ENCODE results near the gene TRIM21.
"Not testable (repeated sequence)": the region's sequence is repeated elsewhere in the genome, so short reads cannot be mapped to it uniquely, and the experiment has no call there.

Gene TRIM21

DNA sequence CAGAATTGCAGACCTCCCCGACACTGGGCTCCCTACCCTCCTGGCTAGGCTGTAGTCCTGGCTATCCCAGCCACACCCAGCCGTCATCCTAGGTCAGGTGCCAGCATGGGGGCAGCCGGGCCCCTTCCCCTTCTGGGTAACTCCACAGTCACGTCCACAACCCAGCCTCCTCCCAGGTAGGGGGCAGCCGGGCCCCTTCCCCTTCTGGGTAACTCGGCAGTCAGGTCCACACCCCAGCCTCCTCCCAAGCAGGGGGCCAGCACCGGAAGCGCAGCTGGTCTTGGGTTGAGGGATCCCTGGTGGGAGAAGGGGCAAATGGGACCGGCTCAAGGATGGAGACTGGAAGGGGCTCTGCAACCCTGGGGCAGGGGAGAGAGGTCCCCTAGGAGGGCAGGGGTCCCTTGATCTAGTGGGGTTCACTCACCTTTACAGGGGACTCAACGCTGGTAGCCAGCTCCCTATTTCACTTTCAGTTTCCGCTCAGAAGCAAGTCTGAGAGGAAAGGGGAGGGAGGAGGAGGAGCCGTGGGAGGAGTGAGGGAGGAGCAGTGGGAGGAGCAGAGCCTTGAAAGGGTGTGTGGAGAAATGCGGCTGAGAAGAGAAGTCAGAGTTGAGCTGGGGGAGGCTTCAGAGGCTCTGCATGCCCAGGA lies at the start of gene TRIM21:
Gene TRIM21, minus strand, starts transcription at position 494 of the 649 bp plus-strand sequence. CDS start 3,293 bp downstream, outside the sequence.
- DNase-seq = peak; percentile 92

DNA sequence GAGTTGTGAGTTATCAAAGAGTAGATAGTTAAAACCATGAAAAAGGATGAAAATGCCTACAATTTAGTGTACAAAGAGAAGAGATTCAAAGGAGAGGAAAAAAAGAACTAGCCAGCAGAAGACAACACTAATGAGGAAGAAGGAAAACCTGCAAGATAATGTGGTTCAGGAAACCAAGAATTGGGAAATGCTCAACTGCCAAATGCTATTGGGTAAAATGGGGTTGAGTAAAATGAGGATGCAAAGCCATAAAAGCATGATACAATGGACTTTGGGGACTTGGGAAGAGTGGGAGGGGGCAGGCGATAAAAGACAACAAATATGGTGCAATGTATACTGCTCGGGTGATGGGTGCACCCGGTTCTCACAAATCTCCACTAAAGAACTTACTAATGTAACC lies 48.0 kb upstream of the TRIM21 start:
- peak; percentile 48 for DNase-seq

DNA sequence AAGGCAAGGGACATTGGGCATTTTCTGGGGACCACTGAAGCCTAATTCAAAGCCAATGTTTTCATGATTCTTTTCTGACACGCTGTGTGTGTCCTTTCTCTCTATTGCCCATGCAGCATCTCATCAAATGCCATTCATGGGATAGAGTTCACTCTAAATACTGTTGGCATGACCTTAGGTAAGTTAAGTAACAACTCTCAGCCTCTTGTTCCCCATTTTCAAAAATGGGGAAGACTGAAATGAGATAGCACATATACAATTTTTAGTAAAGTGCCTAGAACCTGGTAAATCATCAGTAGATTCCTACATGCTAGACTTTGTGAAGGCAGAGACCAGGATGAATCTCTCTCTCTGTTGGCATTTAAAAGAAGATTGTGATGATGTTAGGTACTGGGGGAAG lies 42.9 kb upstream of the TRIM21 start:
- DNase-seq = peak; percentile 18

DNA sequence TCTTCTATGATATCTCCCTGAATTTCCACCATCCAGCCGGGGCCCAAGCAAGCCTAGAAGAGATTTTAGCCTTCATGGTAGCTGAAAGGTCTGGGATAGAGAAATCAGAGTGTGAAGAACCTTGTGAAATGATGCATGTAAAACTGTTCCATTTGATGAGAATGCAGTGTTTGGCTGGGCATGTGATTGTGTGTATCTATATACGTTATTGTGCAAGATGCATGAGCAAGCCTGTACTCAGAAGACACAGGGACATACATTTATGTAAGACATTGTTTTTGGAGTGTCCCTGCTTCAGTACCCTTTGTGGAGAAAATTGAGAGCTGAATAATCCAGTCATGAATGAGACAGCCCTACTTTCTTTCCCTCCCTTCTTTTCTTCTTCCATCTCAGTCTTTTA lies 40.4 kb upstream of the TRIM21 start:
- peak; percentile 70 for DNase-seq

DNA sequence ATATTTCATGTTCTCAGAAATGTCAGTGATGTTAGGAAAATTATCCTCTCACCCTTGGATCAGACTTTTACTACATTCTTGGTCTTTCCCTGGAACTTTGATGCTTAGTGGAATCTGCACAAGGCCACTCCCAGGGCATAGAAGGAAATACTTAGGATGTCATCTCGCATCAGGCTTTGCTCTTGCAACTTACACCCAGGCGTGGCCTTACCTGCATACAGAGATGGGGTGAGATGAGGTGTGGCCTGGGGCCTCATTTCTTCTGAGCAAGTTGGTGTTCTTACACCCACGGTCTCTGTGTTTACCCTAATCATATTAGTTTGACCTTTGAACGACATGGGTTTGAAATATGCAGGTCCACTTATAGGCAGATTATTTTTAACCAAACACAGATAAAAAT lies 36.5 kb upstream of the TRIM21 start:
- DNase-seq = no peak

DNA sequence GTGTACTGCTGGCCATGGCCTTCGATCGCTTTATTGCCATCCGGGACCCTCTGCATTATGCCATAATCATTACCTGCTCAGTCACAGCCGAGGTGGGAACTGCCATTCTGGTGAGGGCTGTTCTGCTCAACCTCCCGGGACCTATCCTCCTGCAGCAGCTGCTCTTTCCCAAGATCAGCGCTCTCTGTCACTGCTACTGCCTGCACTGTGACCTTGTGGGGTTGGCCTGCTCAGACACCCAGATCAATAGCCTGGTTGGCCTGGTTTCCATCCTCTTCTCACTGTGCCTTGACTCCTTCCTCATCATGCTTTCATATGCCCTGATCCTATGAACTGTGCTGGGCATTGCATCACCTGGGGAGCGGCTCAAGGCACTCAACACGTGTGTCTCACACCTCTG lies 24.9 kb upstream of the TRIM21 start:
- no peak for DNase-seq

DNA sequence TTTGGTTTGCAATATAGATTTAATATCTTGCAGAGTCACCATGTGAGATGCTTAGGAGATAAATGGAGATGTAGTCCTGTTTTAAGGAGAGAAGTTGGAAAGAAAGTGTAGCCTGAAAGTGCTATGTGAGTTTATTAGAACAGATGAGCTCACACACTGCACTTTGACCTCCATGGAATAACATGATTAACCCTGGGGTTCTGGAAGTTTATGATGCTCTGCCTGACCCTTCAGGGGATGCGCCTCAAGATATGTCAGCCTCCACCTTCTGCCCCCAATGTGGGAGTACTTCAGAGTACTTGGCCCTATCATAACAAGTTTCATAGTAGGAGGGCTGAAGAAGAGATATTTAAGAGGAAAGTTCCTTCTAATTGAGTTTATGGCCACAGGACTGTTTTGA lies 23.3 kb upstream of the TRIM21 start:
- DNase-seq = no peak

DNA sequence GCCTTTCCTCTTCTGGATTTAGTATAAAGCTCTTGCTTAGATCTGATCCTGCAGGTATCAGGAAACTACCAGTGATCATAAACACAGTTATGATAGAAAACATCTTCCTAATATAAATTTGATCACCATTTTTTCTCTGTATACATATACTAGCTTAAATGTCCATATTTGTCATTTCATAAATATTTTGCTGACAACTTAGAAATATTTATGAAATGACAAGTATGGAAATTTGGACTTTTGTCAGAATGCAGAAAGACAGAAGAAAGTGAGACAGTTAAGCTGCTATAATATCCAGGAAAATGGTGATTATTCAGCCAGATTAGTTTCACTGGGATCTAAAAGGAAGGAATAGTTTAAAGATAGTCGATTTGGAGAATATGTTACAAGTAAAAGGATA lies 22.8 kb upstream of the TRIM21 start:
- DNase-seq = no peak

DNA sequence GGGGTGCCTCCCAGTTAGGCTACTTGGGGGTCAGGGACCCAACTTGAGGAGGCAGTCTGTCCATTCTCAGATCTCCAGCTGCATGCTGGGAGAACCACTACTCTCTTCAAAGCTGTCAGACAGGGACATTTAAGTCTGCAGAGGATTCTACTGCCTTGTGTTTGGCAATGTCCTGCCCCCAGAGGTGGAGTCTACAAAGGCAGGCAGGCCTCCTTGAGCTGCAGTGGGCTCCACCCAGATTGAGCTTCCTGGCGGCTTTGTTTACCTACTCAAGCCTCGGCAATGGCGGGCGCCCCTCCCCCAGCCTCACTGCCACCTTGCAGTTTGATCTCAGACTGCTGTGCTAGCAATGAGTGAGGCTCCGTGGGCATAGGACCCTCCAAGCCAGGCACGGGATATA lies 12.7 kb upstream of the TRIM21 start:
- DNase-seq = not testable (repeated sequence)

DNA sequence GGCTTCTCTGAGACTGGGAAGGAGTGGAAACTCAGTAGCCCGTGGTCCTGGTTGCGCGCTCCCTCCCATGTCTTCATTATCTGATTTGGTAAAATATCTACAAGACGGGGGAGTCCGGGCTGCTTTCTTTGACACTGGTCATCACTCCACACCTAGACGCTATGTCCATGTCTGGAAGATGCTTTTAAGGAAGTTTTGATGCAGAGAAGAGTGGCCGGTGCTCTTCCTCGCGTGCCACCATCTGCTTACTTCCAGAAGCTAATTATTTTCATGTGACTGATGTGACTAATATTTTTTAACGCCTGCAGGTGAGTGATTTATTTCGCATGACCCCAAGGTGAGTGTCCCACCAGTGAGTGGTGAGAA lies 339 bp upstream of the TRIM21 start:
- no peak for DNase-seq

DNA sequence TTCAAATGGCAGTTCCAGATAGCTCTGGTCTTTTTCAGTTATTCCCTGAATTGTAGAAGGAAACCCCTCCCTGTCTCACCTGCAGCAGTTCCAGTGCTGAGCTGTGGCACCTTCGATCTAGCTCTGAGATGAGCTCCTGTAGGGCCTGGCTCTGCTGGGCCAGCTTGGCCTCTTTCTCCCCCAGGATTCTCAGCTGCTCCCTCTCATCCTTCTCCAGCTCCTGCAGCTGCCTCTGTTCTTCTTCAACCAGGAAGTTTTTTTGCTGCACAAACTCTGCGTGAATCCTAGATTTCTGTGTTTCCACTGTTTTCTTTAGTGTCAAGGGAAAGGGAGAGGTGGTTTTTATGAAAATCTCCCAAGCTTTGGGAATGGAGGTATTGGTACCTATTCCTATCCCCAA lies 5.3 kb downstream of the TRIM21 start:
- no peak for DNase-seq

DNA sequence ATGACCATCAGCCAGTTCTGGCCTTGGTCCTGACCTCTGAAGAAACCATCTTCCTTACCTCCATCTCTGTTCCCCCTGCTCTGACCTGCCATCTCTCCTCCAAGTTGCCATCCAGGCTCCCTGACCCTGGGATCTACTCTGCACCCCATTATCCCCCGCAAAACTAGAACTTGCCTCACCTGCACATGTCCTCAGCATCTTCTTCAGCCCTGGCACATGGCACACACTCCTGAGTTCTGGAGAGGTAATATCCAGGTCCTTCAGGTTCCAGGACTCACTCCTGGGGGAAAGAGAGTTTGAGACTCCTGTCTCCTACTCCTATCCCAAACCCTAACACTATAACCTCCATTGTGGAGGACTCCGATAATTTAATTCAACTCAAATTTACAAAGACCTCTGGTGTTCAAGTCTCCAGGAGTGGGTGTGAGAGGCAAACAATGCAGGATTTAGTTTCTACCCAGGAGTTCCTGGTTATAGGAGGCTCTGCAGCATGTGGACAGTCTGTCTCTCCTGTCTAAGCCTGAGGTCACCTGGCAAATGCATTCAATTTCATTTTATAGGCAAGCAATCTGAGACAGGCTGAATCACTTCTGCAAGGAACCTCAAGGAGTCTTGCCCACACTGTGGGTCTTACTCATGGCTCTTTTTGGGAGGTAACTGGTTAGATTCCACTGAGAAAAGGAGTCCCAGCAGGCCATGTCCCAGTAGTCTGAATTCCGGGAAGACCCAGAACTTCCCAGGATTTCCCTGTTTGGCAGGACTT lies 7.3 kb downstream of the TRIM21 start:
- no peak for DNase-seq

DNA sequence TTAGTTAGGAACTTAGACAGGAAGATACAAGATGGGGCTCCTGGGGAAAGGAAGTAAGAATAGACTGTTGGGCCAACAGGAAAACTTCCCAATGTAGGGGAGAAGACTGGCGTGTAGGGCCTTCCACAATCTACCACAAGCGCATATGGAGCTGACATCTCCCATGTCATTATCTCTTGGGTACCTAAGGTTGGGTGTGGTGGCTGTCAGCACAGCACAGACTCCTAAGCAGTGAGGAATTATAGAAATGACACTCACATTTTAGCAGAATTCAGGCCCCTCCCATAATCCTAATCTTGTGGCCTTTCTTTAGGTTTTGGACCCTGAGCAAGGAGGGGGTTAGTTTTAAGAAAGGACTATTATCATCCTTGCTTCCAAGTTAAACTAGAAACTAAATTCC lies 11.6 kb downstream of the TRIM21 start:
- DNase-seq = no peak

DNA sequence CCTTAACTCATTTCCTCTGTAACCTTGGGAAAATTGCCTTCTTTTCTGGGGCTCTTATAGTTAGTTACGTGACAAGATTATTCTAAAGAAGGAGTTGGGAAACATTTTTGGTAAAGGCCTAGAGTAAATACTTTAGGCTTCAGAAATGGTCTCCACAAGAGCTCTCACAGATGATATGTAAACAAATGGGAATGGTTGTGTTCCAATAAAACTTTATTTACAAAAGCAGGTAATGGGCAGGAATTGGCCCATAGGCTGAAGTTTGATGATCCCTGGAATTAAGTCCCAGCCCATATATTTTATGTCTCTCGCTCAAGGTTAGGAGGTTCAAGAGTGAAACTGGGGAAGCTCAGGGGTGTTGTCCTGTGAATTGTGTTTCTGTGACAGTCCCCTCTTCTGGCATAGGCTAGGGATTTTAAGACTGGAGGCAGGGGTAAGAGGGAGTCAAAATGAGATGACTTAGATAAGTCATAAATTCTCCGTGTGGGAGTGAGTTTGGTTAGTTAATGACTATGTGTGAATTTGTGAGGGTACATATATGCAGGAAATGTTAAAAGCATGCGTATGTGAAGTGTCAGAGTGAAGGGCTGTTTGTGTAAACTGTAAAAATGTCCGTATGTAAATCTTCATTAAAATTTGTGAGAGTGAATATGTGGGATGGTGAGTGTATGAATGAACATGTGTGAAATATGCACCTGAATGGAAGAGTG lies 17.9 kb downstream of the TRIM21 start:
- DNase-seq = no peak

DNA sequence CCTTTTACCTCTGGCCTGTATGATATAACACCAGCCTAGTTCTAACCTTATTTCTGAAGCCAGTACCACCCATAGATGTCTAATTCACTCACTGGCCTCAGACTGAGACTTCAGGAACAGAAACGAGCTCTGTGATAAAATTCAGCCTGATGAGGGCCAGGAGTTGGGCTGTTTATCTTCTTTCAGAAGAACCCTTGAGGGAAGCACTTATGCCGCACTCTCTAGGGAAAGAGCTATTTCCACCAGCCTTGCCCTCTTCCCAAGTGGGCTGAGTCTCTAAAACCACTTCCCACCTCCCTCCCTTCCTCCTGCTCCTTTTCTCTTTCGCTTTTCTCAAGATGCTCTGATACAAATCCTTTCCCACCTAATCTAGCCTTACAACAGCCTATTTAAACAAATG lies 23.3 kb downstream of the TRIM21 start:
- DNase-seq = no peak

DNA sequence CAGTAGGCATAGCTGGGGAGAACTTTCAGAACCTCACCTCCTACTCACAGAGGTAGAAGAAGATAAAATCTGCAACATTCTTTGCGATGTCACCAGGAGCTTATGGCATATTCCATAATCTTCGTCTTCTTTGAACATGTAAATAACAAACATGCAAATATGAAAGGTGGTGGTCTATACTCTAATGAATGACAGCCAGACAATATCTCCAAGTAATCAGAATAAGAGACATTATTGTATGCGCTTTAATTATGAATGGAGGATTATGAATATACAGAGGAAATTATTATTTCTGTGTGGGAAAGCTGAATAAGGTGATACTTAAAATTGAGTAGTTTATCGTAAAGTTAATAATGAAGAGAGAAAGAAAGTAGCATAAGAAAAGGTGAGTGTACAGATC lies 25.2 kb downstream of the TRIM21 start, which contains the start of gene OR52B4:
Gene OR52B4, minus strand, starts transcription at position 101 of the 400 bp plus-strand sequence. Its CDS starts 91 bp downstream, at position 10.
- no peak for DNase-seq

DNA sequence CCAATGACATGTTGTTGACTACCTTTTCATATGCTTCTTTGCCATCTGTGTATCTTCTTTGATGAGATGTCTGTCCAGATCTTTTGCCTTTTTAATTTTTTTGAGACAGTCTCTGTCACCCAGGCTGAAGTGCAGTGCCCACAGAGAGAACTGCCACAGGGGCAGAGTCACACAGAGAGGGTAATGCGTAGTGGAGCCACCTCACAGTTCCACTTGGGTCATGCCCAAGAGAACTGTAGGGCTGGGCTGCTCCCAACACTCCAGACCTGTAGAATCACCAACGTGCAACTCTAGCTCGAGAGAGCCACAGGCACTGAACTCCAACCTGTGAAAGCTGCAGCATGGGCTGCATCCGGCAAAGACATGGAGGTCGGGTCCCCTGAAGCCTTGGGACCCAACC lies 45.4 kb downstream of the TRIM21 start:
- DNase-seq = not testable (repeated sequence)

DNA sequence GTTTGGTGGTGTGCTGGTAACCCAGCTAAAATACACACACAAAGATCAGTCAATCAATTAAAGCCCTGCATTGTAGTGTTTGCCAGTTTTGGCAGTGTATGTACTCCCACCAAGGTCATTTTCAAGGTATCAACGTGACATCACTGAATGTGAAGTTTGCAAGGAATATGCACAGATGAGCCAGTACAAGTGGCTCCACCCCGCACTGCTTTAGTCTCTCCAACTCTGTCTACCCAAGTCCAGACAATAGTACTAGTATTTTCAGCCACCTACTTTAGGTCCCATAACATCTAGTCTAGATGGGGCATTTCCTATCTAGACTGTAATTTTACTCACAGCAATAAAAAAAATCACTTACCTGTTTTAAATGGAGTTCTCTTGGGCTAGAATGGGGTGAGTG lies 48.1 kb downstream of the TRIM21 start:
- not testable (repeated sequence) for DNase-seq
